HG03432 (cell line): Measurements from ENCODE around the gene KRTAP3-3.
"Not testable (repeated sequence)": the region's sequence is repeated elsewhere in the genome, so short reads cannot be mapped to it uniquely, and the experiment has no call there.

ENCODE experiments used
- ATAC-seq: cut with Tn5 transposase; IDR thresholded peaks from one replicate; pipeline ENCODE4 v1.9.1; 2021; ENCODE audit warnings: mild to moderate bottlenecking, moderate library complexity; ENCODE audit not compliant: unreplicated experiment

KRTAP3-3 gene

GRCh38 chr17:41008811-41009210 lies 14.8 kb upstream of the KRTAP3-3 start, which contains the start of gene KRTAP3-1:
Gene KRTAP3-1, minus strand, starts transcription at chr17:41009128. Its CDS starts 54 bp downstream, at chr17:41009074.
- no peak for ATAC-seq

GRCh38 chr17:41004397-41004796 lies 10.4 kb upstream of the KRTAP3-3 start:
- no peak for ATAC-seq

DNA sequence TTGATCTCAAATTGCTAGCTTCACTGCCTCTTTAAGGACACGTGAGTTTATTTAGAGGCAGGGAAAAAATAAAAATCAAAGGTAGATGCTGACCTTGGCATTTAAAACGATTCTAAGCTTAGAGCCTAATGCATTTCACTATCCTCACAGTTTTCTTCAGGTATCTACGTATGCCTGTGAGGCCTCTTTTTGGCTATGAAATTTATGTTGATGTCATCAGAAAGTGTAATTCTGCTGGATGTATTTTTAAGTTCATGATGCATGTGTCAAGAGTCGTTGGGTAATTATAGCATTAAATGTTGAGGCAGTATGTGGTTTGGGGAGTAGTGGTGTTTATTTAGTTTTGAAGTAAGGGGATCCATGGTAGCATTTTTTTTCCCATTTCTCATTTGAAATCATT lies 10.0 kb upstream of the KRTAP3-3 start:
- no peak for ATAC-seq

DNA sequence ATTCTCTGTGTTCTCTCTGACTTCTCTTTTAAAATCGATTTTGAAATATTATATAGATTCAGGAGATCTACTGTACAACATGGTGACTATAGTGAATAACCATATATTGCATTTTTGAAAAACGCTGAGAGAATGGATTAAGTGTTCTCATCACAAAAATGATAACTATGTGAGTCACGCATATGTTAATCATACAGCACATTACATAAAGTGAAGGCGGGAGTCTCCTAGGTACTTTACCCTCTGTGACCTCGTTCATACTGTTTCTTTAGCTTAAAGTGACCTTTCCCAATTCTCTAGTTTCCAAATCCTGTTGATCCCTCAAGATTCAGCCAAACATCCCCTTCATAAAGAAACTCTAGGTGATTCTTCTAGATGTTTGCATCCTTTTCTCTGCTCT lies 8.8 kb upstream of the KRTAP3-3 start:
- ATAC-seq = no peak

DNA sequence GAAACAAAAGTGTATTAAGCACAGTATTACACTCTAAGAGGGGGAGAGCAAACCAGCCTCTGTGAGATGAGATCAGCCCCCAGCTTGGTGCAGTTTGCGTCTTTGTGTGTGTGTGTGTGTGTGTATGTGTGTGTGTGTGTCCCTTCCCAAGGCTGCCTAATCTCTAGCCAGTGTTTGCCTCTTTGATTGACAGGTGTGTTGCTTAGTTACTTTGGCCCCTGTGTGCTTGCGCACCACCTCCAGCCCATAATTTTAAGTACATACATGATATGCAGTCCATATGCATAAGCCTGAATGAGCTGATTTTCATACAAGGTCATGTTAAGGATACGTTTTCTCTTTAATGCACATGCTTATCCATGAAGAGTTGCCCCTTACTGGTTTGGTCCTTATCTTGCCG lies 7.8 kb upstream of the KRTAP3-3 start:
- no peak for ATAC-seq

DNA sequence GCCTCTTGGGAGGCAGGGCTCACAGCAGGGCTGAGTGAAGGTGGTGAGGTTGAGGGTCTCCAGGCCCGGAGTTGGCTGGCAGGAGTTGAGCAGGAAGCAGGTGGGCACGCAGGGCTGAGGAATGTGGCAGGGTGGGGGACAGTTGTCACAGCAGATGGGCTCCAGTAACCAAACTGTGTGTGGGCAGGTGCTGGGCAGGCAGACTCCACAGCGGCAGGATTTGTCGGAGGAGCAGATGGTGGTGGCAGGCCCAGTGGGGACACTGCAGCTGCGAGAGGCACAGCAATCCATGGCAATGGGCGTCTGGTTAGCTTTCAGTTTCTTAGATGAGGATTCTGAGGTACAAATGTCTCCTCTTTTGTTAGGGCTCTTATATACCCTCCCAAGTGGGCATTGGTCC lies 5.6 kb upstream of the KRTAP3-3 start, which contains the start of gene KRTAP3-2:
Gene KRTAP3-2, minus strand, starts transcription at position 344 of the 400 bp plus-strand sequence. Its CDS starts 53 bp downstream, at position 291.
- ATAC-seq = not testable (repeated sequence)

DNA sequence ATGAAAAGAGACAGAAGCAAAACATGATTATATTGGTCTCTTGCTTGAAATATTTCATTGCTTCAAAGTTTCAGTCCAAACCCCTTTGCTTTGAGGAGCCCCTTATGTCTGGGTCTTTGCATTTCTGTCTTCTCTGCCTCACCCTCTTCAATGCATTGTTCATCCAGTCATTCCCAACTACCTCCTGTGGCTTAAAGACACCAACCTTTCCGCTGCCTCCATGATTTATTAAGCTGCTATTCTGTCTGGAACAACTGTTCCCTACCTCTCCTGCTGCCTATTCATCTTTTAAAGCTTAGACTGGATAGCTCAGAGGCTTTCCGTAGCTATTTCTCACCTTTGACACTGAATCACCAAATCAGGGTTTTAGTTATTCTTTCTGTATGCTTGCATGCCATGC lies 3.4 kb upstream of the KRTAP3-3 start:
- no peak for ATAC-seq

DNA sequence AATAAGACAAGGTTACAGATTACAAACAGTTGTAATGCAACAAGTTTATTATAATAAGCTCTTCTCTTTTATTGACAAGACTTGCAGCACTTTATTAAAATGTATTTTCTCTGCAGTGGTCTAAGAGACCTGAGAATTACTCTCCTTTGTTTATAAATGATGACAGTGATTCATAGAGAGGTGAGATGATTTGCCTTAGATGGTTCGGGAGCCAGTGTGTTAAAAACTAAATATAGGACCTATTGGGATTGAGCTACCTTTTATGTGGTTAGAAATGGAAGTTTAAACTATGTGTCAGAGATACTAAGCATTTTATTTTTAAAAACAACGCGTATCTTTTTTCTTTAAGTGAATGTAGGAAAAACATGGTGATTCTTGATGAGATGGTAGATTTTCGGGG lies 2.9 kb upstream of the KRTAP3-3 start:
- ATAC-seq = no peak

GRCh38 chr17:40995116-40995515 lies 1.2 kb upstream of the KRTAP3-3 start:
- no peak for ATAC-seq

- ATAC-seq = no peak
Measured at GRCh38 chr17:40993084-40993483, 880 bp downstream of the KRTAP3-3 start.

DNA sequence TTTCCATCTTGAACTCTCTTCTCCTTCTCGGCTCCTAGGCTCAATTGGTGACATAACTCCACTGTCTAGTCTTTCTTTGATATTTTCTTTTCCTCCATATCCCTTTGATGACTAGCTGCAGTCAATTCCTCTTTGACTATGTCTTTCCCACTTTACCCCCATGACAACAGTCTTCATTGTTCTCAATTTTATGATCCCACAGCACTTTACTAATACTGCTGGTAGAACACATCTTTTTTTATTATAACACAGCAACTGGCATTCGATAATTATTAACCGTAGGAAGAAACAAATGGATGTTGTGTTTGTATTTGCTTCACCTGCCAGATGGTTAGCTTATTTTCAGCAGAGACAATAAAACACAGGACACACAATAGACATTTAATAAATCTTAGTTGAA lies 1.3 kb downstream of the KRTAP3-3 start:
- ATAC-seq = no peak

DNA sequence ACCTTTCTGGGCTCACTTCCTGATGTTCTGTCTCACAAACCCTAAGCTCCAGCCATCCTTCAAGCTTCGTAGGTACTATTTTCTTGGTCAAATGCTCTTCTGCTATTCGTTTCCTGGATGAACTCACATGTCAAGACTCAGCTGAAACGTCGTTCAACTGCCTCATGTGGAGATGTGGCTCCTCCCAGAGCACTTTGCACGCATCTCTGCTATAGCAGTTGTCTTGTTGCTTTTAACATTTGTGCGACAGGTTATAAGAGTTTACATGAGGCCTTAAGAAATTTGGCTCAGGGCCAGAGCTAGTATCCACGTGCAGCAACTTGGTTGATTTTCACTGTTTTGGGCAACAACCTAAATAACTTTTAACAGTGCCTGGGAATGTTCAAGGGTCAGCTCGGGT lies 7.0 kb downstream of the KRTAP3-3 start:
- no peak for ATAC-seq

GRCh38 chr17:40984226-40984625 lies 9.7 kb downstream of the KRTAP3-3 start, which contains the start of gene KRT40:
Gene KRT40, minus strand, starts transcription at chr17:40984326. Its CDS starts 53 bp downstream, at chr17:40984273.
- no peak for ATAC-seq

GRCh38 chr17:40981115-40981514 lies 12.8 kb downstream of the KRTAP3-3 start:
- no peak for ATAC-seq

GRCh38 chr17:40980596-40980995 lies 13.4 kb downstream of the KRTAP3-3 start:
- ATAC-seq = no peak

DNA sequence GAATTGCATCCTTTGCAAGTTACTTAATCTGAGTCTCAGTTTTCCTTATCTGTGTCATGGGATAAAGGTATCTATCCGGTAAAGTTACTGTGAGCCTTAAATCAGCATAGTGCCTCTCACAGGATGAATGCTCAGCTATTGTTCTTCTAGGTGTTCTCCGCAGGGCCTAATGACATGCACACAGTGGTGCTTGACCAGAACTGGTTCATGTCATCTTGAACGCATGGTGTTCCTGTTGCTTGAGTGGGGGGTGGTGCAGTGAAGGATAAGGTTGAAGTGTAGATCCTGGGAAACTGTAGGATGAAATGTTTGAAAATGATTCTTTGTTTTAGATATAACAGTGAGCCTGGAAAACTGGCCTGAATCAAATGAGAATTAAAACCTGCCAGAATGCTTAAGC lies 13.8 kb downstream of the KRTAP3-3 start:
- ATAC-seq = no peak

- ATAC-seq = no peak
Measured at GRCh38 chr17:40978575-40979151, 15.3 kb downstream of the KRTAP3-3 start.

DNA sequence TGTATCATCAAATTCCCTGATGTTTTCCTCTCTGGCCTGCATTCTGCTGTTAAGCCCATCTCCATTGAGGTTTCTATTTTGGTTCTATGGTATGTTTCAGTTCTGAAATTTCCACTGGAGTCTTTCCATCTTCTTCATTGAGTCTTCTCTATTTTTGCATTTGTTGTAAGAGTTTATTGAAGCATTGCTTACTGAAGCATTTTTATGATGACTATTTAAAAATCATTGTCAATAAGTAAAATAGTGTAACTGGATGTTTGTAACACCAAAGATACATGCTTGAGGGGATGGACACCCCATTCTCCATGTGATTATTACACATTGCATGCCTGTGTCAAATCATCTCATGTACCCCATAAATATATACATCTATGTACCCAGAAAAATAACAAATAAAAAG lies 18.4 kb downstream of the KRTAP3-3 start:
- no peak for ATAC-seq

DNA sequence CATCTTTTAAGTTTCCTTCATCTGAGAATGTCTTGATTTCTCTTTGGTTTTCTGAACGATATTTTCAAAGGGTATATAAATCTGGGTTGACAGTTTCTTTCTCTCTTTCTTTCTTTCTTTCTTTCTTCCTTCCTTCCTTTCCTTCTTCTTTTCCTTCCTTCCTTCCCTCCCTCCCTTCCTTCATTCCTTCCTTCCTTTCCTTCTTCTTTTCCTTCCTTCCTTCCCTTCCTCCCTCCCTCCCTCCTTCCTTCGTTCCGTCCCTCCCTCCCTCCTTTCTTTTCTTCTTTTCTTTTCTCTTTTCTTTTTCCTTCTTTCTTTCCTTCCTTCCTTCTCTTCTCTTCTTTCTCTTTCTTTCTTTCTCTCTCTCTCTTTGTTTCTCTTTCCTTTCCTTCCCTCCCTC lies 19.6 kb downstream of the KRTAP3-3 start:
- no peak for ATAC-seq

DNA sequence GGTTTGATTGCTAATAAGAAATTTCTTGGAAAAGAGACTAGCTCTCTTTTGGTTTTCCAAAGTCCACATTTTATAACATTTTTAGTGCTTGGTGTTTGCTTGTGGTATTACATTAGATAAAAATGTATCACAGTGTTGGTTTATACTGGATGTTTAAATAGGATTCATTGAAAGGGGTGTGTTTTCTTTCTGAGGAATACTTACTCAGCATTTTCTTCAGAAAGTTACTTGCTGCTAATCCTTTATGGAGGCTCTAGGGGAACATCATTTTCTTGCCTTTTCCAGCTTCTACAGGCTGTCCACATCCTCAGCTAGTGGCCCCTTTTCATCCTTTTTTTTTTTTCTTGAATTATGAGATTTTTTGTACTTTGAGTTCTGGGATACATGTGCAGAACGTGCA lies 26.4 kb downstream of the KRTAP3-3 start:
- no peak for ATAC-seq

GRCh38 chr17:40966848-40967247 lies 27.1 kb downstream of the KRTAP3-3 start, which contains the start of gene KRT39:
Gene KRT39, minus strand, starts transcription at chr17:40966948. Its CDS starts 92 bp downstream, at chr17:40966856.
- ATAC-seq = no peak

DNA sequence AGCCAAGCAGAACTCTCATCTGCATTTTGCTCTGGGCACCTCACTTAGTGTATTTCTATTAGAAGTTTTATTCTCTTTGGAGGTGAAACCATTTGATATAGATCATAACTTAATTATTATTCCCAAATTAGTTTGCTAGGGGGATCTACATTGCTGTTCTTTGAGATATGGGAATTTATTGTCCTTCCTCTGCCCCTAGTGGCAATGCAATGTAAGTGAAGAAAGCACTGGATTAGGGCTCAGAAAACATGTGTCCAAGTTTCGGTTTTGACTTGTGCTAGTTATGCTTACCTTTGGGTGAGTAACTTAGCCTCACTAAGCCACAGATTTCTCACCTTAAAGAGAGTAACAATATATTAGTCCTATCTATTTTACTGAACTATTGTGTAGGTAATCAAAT lies 30.1 kb downstream of the KRTAP3-3 start:
- ATAC-seq = no peak

DNA sequence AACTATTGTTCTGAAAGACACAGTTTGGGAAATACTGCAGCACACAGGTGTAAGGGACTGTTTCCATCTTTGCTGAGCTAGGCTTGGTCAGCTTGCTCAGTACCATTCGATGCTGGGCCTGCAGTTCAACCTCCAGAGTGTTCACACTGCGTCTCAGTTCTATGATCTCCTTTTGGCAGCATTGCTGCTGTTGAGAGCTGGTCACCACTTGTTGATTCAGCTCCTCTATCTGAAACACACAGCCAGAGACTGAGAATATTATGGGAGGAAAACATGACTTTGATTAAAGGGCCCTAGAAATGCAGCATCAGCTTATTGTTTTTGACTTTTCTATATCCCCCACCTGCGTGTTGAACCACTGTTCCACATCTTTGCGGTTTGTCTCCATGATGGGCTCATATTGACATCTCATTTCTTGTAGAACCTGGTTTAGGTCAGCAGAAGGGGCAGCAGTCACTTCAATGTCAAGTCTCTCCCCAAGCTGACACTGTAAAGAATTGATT lies 31.9 kb downstream of the KRTAP3-3 start:
- ATAC-seq = no peak
